ENCODE measurements around the gene HMOX1.
"Not testable (repeated sequence)": the region's sequence is repeated elsewhere in the genome, so short reads cannot be mapped to it uniquely, and the experiment has no call there.

Gene HMOX1

GRCh38 chr22:35437049-35437448, 56.2 kb downstream of the HMOX1 start:
- Histone ChIP-seq H4K20me1 (ENCODE audit: insufficient read depth, low read length) (no peaks in the 10 kb centered on the region), H3K9me2 (replicated peaks; ENCODE audit: insufficient read depth, low read length) (no peaks in the 10 kb centered on the region), H3K4me3 (ENCODE audit: low read length) (no peak overlapping the region), H3F3A (ENCODE audit: insufficient read depth, low read length) (no peaks in the 10 kb centered on the region), H3K79me2 (ENCODE audit: low read length) (0 out of 2 replicates have a peak, but pooled peaks cover 5% of the 10 kb centered on the region), H2AFZ (ENCODE audit: low read length) (no peak overlapping the region), H3K27me3 (replicated peaks; ENCODE audit: insufficient read depth, low read length) (no peaks in the 10 kb centered on the region), H3K4me2 (ENCODE audit: low read depth, low read length) (no peak overlapping the region), H3K27ac (ENCODE audit: low read length) (no peak overlapping the region), H3K4me1 (ENCODE audit: low read length) (no peaks in the 10 kb centered on the region), H3K9me3 (replicated peaks; ENCODE audit: insufficient read depth, low read length) (no peaks in the 10 kb centered on the region), H3K36me3 (replicated peaks; ENCODE audit: insufficient read depth, low read length) (0 out of 2 replicates have a peak, but pooled peaks cover 4% of the 10 kb centered on the region), H3K9ac (ENCODE audit: low read length) (no peak overlapping the region)
- DNase-seq: no peak
- TF ChIP-seq EZH2phosphoT487 (IDR thresholded peaks at IDR 0.05; ENCODE audit: low read length): no peak
- no peak for TF ChIP-seq CTCF (IDR thresholded peaks at IDR 0.05; ENCODE audit: low read length)
- TF ChIP-seq EZH2 (optimal IDR thresholded peaks at IDR 0.05; ENCODE audit: low read depth, low read length): no peak

- not testable (repeated sequence) for H3K9me3 ChIP-seq (replicated peaks; ENCODE audit: insufficient read depth, low read length); H2AFZ ChIP-seq (ENCODE audit: low read length); H3K9me2 ChIP-seq (replicated peaks; ENCODE audit: insufficient read depth, low read length); H3K36me3 ChIP-seq (replicated peaks; ENCODE audit: insufficient read depth, low read length); DNase-seq; H4K20me1 ChIP-seq (ENCODE audit: insufficient read depth, low read length); H3K9ac ChIP-seq (ENCODE audit: low read length); H3K27ac ChIP-seq (ENCODE audit: low read length); H3K4me2 ChIP-seq (ENCODE audit: low read depth, low read length); H3F3A ChIP-seq (ENCODE audit: insufficient read depth, low read length); H3K4me3 ChIP-seq (ENCODE audit: low read length); H3K27me3 ChIP-seq (replicated peaks; ENCODE audit: insufficient read depth, low read length); H3K79me2 ChIP-seq (ENCODE audit: low read length); H3K4me1 ChIP-seq (ENCODE audit: low read length)
Measured at GRCh38 chr22:35438673-35439364, 57.9 kb downstream of the HMOX1 start.

- no peak overlapping the region for H3K9ac ChIP-seq (ENCODE audit: low read length)
Measured at GRCh38 chr22:35439365-35439717, 58.4 kb downstream of the HMOX1 start.

More at GRCh38 chr22:35439365-35439717, 58.4 kb downstream of the HMOX1 start:
- no peaks in the 10 kb centered on the region for H3K79me2 ChIP-seq (ENCODE audit: low read length)
- TF ChIP-seq EZH2phosphoT487 (IDR thresholded peaks at IDR 0.05; ENCODE audit: low read length): no peak
- TF ChIP-seq CTCF (IDR thresholded peaks at IDR 0.05; ENCODE audit: low read length): no peak
- TF ChIP-seq EZH2 (optimal IDR thresholded peaks at IDR 0.05; ENCODE audit: low read depth, low read length): no peak
- no peaks in the 10 kb centered on the region for H3K27me3 ChIP-seq (replicated peaks; ENCODE audit: insufficient read depth, low read length)
- no peaks in the 10 kb centered on the region for H3F3A ChIP-seq (ENCODE audit: insufficient read depth, low read length)
- no peaks in the 10 kb centered on the region for H3K36me3 ChIP-seq (replicated peaks; ENCODE audit: insufficient read depth, low read length)
- H2AFZ ChIP-seq (ENCODE audit: low read length): no peak overlapping the region
- H3K27ac ChIP-seq (ENCODE audit: low read length): no peak overlapping the region
- H3K9me2 ChIP-seq (replicated peaks; ENCODE audit: insufficient read depth, low read length): no peaks in the 10 kb centered on the region
- no peak overlapping the region for H3K4me3 ChIP-seq (ENCODE audit: low read length)
- H4K20me1 ChIP-seq (ENCODE audit: insufficient read depth, low read length): no peaks in the 10 kb centered on the region
- no peaks in the 10 kb centered on the region for H3K9me3 ChIP-seq (replicated peaks; ENCODE audit: insufficient read depth, low read length)
- DNase-seq: no peak
- no peaks in the 10 kb centered on the region for H3K4me1 ChIP-seq (ENCODE audit: low read length)
- no peak overlapping the region for H3K4me2 ChIP-seq (ENCODE audit: low read depth, low read length)

Data from MM.1S (cell line).